HepG2 (cell line): ENCODE data around the gene CCDC178. TPM values are rescaled to one million over a fixed set of nuclear protein-coding genes. Genes with fewer than 3 reads are reported as not detected.

Experiments used
- ATAC-seq: fragments of 200-7000 bp; cut with Tn5 transposase; 3 replicates; pipeline ENCODE4 v1.9.1; 2020; ENCODE audit warnings: mild to moderate bottlenecking, moderate library complexity
- BruUV-seq: library from RNA; stranded (reverse); fragments of 400-500 nt; replicated peaks from 2 replicates; lab custom pipeline; 2021; lab: Mats Ljungman, UMichigan
- CTCF ChIA-PET: fragments of 300-600 bp; formaldehyde crosslinking; extraction: SDS; loops from one replicate; lab custom pipeline; 2021; ENCODE audit warnings: low total read pairs, inconsistent platforms, low intra/inter-chr PET ratio; lab: Yijun Ruan, JAX
- POLR2A ChIA-PET: fragments of 350-600 bp; sonication (Branson Sonifier 250); formaldehyde crosslinking; loops from one replicate; lab custom pipeline; 2020; ENCODE audit warnings: antibody characterized with exemption, inconsistent platforms; lab: Yijun Ruan, JAX
- DNase-seq: peaks from one replicate; pipeline ENCODE4 v3.0.0-alpha.2; 2015; ENCODE audit warnings: low spot score
- FAIRE-seq: peaks from 3 replicates; lab custom pipeline; 2011; peaks lifted over from hg19 to GRCh38; lab: Jason Lieb, UNC
- H2AFZ ChIP-seq: one replicate; pipeline ENCODE4 v1.6.1; 2011; ENCODE audit warnings: low read length, inconsistent platforms
- H3K27ac ChIP-seq: fragments of 300-600 bp; 3 replicates; pipeline ENCODE4 v1.8.0; 2011; ENCODE audit warnings: mixed run types, mild to moderate bottlenecking, mixed read lengths, low read length, inconsistent platforms; ENCODE audit not compliant: insufficient read depth; ENCODE audit errors: extremely low read length
- H3K27me3 ChIP-seq, 2 experiments: fragments of 200-600 bp in 1 of 2; 2 replicates in 1 of 2; 3 replicates in 1 of 2; pipeline versions ENCODE4 v1.6.0 to v1.8.0; 2011; ENCODE audit warnings: low read length in 2 of 2, mild to moderate bottlenecking in 2 of 2, moderate library complexity in 2 of 2, inconsistent platforms in 1 of 2; ENCODE audit not compliant: insufficient read depth in 2 of 2, control insufficient read depth in 1 of 2
- H3K36me3 ChIP-seq, 2 experiments: fragments of 200-600 bp in 1 of 2; replicated peaks in 1 of 2; 2 replicates in 1 of 2; 3 replicates in 1 of 2; pipeline versions ENCODE4 v1.5.1 to v1.8.0; 2011; ENCODE audit warnings: low read length in 2 of 2, inconsistent platforms in 1 of 2; ENCODE audit not compliant: insufficient read depth in 2 of 2, control insufficient read depth in 1 of 2
- H3K4me1 ChIP-seq: 2 replicates; pipeline ENCODE4 v1.5.1; 2012; ENCODE audit warnings: low read length, inconsistent platforms; ENCODE audit not compliant: insufficient read depth
- H3K4me2 ChIP-seq: 2 replicates; pipeline ENCODE4 v1.6.0; 2011; ENCODE audit warnings: low read depth, low read length, inconsistent platforms
- H3K4me3 ChIP-seq, 3 experiments: fragments of 200-600 bp in 1 of 3; sonication (generic), shearing (Covaris generic) in 1 of 3; replicated peaks in 1 of 3; 2 replicates each; pipeline ENCODE4 v1.5.1; 2011 to 2016; ENCODE audit warnings: low read length in 3 of 3, inconsistent platforms in 2 of 3, low read depth in 2 of 3, mild to moderate bottlenecking in 2 of 3, control low read depth in 1 of 3, mixed read lengths in 1 of 3; ENCODE audit not compliant: insufficient read depth in 1 of 3
- H3K79me2 ChIP-seq: one replicate; pipeline ENCODE4 v1.6.1; 2011; ENCODE audit warnings: low read length, inconsistent platforms; ENCODE audit not compliant: insufficient read depth
- H3K9ac ChIP-seq: 2 replicates; pipeline ENCODE4 v1.6.0; 2011; ENCODE audit warnings: mild to moderate bottlenecking, low read depth, low read length, inconsistent platforms; ENCODE audit not compliant: insufficient read depth
- H3K9me3 ChIP-seq: 2 replicates; pipeline ENCODE4 v1.5.1; 2012; ENCODE audit warnings: mild to moderate bottlenecking, low read length
- H4K20me1 ChIP-seq: 2 replicates; pipeline ENCODE4 v1.6.0; 2011; ENCODE audit warnings: inconsistent platforms, mild to moderate bottlenecking, low read length, moderate library complexity; ENCODE audit not compliant: insufficient read depth
- AHDC1 ChIP-seq: sonication (generic); formaldehyde crosslinking; IDR thresholded peaks from 2 replicates; pipeline ENCODE4 v1.5.1; 2020; ENCODE audit warnings: mild to moderate bottlenecking, missing genetic modification reagents, borderline replicate concordance
- ARID5B ChIP-seq: IDR thresholded peaks from 2 replicates; pipeline ENCODE4 v1.4.0; 2020; ENCODE audit warnings: mild to moderate bottlenecking, missing genetic modification reagents
- ATF4 ChIP-seq, 2 experiments: fragments of 450-650 bp in 1 of 2; sonication (generic) in 1 of 2; formaldehyde crosslinking; IDR thresholded peaks; 2 replicates each; pipeline versions ENCODE4 v1.5.0 to v1.8.0; 2020 to 2022; ENCODE audit warnings: mild to moderate bottlenecking in 1 of 2, missing genetic modification reagents in 1 of 2
- CEBPG ChIP-seq: IDR thresholded peaks from 2 replicates; pipeline ENCODE4 v1.6.1; 2016
- CTCF ChIP-seq: sonication (generic); formaldehyde crosslinking; IDR thresholded peaks from 2 replicates; pipeline ENCODE4 v1.5.0; 2020; ENCODE audit warnings: mild to moderate bottlenecking, missing genetic modification reagents, moderate library complexity
- RBM39 ChIP-seq: fragments of 200-400 bp; formaldehyde crosslinking; IDR thresholded peaks from one replicate; pipeline ENCODE4 v1.6.1; 2018; ENCODE audit warnings: antibody characterized with exemption, mild to moderate bottlenecking, low read depth, low read length; ENCODE audit not compliant: poor library complexity, severe bottlenecking
- SMC3 ChIP-seq: IDR thresholded peaks from 2 replicates; pipeline ENCODE4 v1.6.1; 2011; ENCODE audit warnings: low read length, improper control_type of control experiment
- STAG1 ChIP-seq: sonication (generic); formaldehyde crosslinking; IDR thresholded peaks from 2 replicates; pipeline ENCODE4 v1.4.0; 2020; ENCODE audit warnings: missing genetic modification reagents
- ZNF652 ChIP-seq: IDR thresholded peaks from 2 replicates; pipeline ENCODE4 v1.6.1; 2016; ENCODE audit warnings: low read depth, borderline replicate concordance
- WGBS: methylation state at CpG from one replicate; pipeline ENCODE4 v1.1.6; 2017; ENCODE audit warnings: low lambda C conversion rate; 5-methylcytosine and 5-hydroxymethylcytosine counted together
- in situ Hi-C: cut with HindIII; loops from 2 replicates; pipeline ENCODE4 v1.10.0; 2017; ENCODE audit warnings: low pct_unique_long_range_greater_than_20kb; ENCODE audit not compliant: extremely low pct_ligation_motif_present
- intact Hi-C: fragments of 100-400 bp; cut with micrococcal nuclease; formaldehyde crosslinking; loops from one replicate; pipeline ENCODE4 v1.10.0; 2022; ENCODE audit not compliant: unreplicated experiment
- polyA plus RNA-seq, 8 experiments: library from polyadenylated mRNA; depleted of rRNA in 3 of 8; stranded (reverse) in 7 of 8; unstranded in 1 of 8; fragments of >200 nt; fragmentation: Illumina TruSeq in 4 of 8; extraction: Trizol in 4 of 8; gene quantifications; 2 replicates each; pipeline versions ENCODE4 v1.2.1 to v1.2.3, GENCODE V29; 2011 to 2016; ENCODE audit warnings: low read depth in 4 of 8, missing spikeins in 1 of 8, mixed read lengths in 1 of 8; ENCODE audit not compliant: insufficient read depth in 1 of 8
- total RNA-seq, 5 experiments: library from RNA; depleted of rRNA; stranded (reverse); fragments of >200 nt; fragmentation: Illumina TruSeq; extraction: Trizol; gene quantifications; 2 replicates each; pipeline ENCODE4 v1.2.3, GENCODE V29; 2016; ENCODE audit warnings: low read depth in 1 of 5

Gene CCDC178
- total and polyA plus RNA-seq, 2 of the 13 experiments (the other 11 are each of a cell fraction or from before 2014, with no cell fraction given): not detected

- no peaks in the 10 kb centered on the region for H3K27me3 ChIP-seq
- ATAC-seq: peak; percentile 98
- no peaks in the 10 kb centered on the region for H3K36me3 ChIP-seq
These were observed 509.7 kb downstream of the CCDC178 start for GRCh38 chr18:32930695-32931301.

More at GRCh38 chr18:32930695-32931301, 509.7 kb downstream of the CCDC178 start:
- DNase-seq (peak; percentile 55), FAIRE-seq (peak; percentile 62)
- Histone ChIP-seq H4K20me1 (no peaks in the 10 kb centered on the region), H3K4me2 (no peak overlapping the region), H3K9me3 (no peaks in the 10 kb centered on the region), H3K4me3 (no peak overlapping the region), H3K9ac (no peak overlapping the region), H2AFZ (no peak overlapping the region), H3K79me2 (no peaks in the 10 kb centered on the region), H3K27ac (no peak overlapping the region), H3K4me1 (no peaks in the 10 kb centered on the region)
- 14% methylated on average over 6 of the region's 6 CpGs for WGBS
- TF ChIP-seq AHDC1: no peak
- peak; percentile 55; the same call in 1 of the 2 replicates for TF ChIP-seq CEBPG
- no peak for TF ChIP-seq RBM39
- peak; percentile 14; the same call in 1 of the 2 replicates for TF ChIP-seq ARID5B (CRISPR knock-in tag)
- 0 out of 2 replicates have a peak, but pooled peaks have one; percentile 27 for TF ChIP-seq ZNF652 (CRISPR knock-in tag)
- peak; percentile 42; the same call in 1 of the 2 replicates for TF ChIP-seq SMC3
- peak; percentile 73 for TF ChIP-seq CTCF
- peak; percentile 77 for TF ChIP-seq STAG1 (CRISPR knock-in tag)
- TF ChIP-seq ATF4 (CRISPR knock-in tag; IDR thresholded peaks at IDR 0.05): peak in 1 of 2 experiments; percentile 60; a peak in 1 of 4 replicates
- intact Hi-C loops (loop anchor here (2.0 kb wide), 1 partner anchor 354 kb away; no protein-coding TSS in a partner anchor), in situ Hi-C loops (no loop called here)
- ChIA-PET CTCF (interaction anchor here (2.3 kb wide), 1 partner anchor 216 kb away, joined by 14 read pairs; no protein-coding TSS in a partner anchor), POLR2A (no interaction called here)
- BruUV-seq: no TSS peak
